B cell (primary cell): ENCODE measurements around the gene CD164.

Experiments used
- CTCF ChIP-seq: fragments of 200-600 bp; IDR thresholded peaks from one replicate; pipeline ENCODE4 v1.8.0; 2022; ENCODE audit warnings: antibody characterized with exemption, mild to moderate bottlenecking
- EZH2 ChIP-seq: IDR thresholded peaks from 2 replicates; pipeline ENCODE4 v1.6.1; 2012; ENCODE audit warnings: borderline replicate concordance, low read depth, mild to moderate bottlenecking, moderate library complexity, low read length; ENCODE audit not compliant: insufficient read depth, poor library complexity, severe bottlenecking

DNA sequence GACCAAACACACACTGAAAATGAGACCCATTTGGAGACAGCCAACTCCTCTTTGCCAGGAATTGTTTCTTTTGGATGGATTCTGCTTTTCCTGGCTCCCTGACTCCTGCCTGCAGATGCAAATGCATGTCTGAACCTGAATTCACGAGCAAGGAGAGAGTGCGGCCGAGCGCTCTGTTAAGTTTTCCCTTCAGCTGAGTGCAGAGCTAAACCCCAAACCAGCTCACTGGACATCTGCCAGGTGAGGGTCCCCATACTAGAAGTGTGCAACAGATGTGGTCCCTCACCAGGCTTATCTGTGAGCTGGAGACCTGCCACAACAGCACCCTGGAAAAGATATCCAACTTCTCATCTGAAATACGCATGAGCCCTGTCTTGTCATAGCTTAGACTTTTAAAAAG is 59.0 kb downstream of the CD164 start:
- TF ChIP-seq CTCF (no peak), EZH2 (no peak)
